Mononuclear cell (primary cell): ENCODE measurements around the gene GCK. TPM values are rescaled to one million over a fixed set of nuclear protein-coding genes. Genes with fewer than 3 reads are reported as not detected.
"Not testable (repeated sequence)": the region's sequence is repeated elsewhere in the genome, so short reads cannot be mapped to it uniquely, and the experiment has no call there.

Source experiments
- H3K27me3 ChIP-seq: 2 replicates; pipeline ENCODE4 v1.6.0; 2011; ENCODE audit warnings: low read length, control low read depth; ENCODE audit not compliant: insufficient read depth
- H3K4me1 ChIP-seq: 2 replicates; pipeline ENCODE4 v1.5.1; 2011; ENCODE audit warnings: mild to moderate bottlenecking, low read length, control low read depth; ENCODE audit not compliant: insufficient read depth
- H3K4me3 ChIP-seq: 2 replicates; pipeline ENCODE4 v1.5.1; 2011; ENCODE audit warnings: mild to moderate bottlenecking, low read length, moderate library complexity
- H3K9me3 ChIP-seq: 2 replicates; pipeline ENCODE4 v1.5.1; 2011; ENCODE audit warnings: low read depth, mild to moderate bottlenecking, control low read depth, low read length
- total RNA-seq: library from RNA; depleted of rRNA; stranded (reverse); fragments of >200 nt; gene quantifications from one replicate; pipeline ENCODE4 v1.2.3, GENCODE V29; 2012

Gene GCK
- total RNA-seq, 1 donor = 0.21 TPM

DNA sequence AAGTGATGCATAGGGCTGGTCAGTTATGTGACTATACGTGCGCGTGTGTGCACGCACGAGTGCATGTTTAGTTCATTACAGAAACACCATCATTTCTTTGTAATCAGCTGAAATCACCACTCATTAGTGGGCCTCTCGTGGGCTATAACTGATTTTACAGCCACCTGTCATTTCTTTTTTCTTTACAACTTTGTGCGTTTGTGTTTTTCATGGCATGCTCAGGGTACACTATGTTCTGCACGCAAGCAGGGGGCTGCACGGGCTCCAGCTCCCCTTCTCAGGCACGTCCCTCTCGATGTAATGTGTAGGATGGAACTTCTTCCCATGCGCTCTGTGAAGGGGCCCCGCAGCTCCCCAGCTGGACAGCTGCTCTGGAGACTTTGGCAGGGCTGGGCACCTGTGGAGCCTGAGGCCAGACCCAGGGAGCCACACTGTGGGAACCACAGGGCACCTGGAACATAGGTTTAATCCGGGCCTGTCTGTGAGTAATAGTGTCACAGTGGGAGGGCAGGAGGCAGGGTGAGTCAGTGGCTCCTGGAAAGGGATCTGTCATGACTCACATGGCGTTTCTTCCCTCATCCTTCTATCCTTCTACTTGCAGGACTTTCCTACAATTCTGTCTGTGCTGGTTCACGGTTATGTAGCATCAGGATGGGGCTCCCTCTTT, 4.9 kb downstream of the GCK start:
- H3K4me1 ChIP-seq = no peaks in the 10 kb centered on the region
- H3K9me3 ChIP-seq = no peaks in the 10 kb centered on the region

DNA sequence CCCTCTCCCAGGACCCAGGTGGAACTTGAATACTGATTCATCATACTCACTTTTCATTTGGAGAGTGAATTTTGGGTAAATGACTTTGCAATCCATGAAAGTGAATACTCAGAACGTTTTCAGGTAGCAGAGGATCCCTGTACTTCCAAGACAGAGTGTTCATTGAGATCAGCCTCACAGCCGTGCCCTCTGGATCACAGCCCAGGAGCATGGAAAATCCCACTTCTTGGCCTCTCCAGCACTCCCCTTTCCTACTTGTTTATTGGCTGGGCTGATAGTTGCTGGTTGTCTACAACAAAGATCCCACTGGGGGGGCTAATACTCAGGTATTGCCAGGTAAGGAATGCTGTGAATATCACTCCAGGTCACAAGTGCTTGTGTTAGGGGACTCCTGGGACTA, 5.9 kb downstream of the GCK start:
- Histone ChIP-seq H3K9me3 (no peaks in the 10 kb centered on the region), H3K27me3 (no peaks in the 10 kb centered on the region), H3K4me1 (no peaks in the 10 kb centered on the region), H3K4me3 (no peak overlapping the region)

More for the DNA sequence above, 4.9 kb downstream of the GCK start:
- Histone ChIP-seq H3K4me3 (no peak overlapping the region), H3K27me3 (no peaks in the 10 kb centered on the region)

GRCh38 chr7:44182827-44183226, 6.4 kb downstream of the GCK start:
- Histone ChIP-seq H3K4me1 (no peaks in the 10 kb centered on the region), H3K9me3 (no peaks in the 10 kb centered on the region), H3K27me3 (no peaks in the 10 kb centered on the region), H3K4me3 (no peak overlapping the region)

DNA sequence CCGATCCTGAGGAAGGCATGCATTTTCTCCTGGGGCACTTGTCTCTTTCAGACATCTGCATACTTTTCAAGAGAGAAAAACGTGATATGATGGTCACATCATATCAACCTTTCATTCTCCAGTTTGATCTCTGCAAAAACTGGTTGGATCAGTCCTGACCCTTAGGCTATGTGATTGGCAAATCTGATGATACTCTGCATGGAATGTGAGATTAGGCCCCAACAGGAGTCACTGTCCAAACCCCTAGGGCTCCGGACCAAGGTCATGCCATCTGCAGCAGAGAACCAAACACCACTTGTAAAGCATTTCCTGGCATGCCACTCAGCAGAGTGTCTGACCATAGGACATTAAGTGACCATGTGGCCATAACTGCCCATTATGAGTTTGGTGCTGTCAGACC, 8.6 kb downstream of the GCK start:
- H3K4me1 ChIP-seq = no peaks in the 10 kb centered on the region
- H3K9me3 ChIP-seq = no peaks in the 10 kb centered on the region
- no peak overlapping the region for H3K4me3 ChIP-seq
- no peaks in the 10 kb centered on the region for H3K27me3 ChIP-seq

DNA sequence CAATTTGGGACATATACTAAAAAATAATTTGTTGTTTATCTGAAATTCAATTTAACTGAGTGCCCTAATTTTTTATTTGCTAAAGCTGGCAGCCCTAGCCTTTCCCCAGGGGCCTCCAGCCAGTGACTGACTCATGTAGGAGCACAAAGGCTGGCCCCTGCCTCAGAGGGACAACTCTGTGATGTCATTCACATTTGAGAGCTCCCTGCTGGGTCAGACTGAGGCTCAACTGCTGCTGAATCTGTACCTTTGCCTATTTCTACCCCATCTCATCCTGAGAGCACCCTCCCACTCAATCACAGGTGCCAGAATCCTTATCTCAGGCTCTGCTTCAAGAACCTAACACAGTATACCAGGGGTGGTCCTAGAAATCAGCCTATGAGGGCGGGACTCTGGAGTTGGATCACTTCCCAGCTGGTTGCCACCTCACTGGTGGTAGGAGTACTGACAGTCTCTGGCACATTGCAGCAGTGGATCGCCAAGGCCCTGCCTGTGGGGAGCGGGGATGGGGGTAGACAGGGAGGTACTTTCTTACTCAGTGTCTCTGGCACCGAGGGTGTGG, 11.6 kb downstream of the GCK start:
- no peaks in the 10 kb centered on the region for H3K4me1 ChIP-seq
- no peaks in the 10 kb centered on the region for H3K27me3 ChIP-seq

DNA sequence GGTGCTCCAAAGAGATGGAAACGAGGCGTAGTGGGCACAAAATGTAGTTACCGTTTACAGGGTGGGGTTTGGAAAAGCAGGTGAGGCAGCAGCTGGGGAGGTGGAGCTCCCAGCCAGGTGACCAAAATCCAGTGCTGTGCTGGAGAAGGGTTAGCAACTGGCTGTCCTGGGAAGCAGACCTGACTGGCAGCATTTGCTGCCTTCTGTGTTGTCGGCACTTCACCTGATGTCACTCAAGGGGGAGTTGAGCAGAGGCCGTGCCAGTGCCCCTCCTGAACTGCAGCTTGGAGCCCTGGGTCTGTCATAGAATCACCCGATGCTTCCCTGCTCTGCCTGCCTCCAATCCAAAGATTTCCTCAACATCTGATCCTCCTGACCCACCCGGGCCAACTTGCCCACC, 12.8 kb downstream of the GCK start:
- Histone ChIP-seq H3K4me3 (no peak overlapping the region), H3K27me3 (no peaks in the 10 kb centered on the region), H3K4me1 (no peaks in the 10 kb centered on the region), H3K9me3 (no peaks in the 10 kb centered on the region)

More for the DNA sequence above, 11.6 kb downstream of the GCK start:
- Histone ChIP-seq H3K4me3 (no peak overlapping the region), H3K9me3 (no peaks in the 10 kb centered on the region)

GRCh38 chr7:44175730-44176129, 13.5 kb downstream of the GCK start:
- H3K4me1 ChIP-seq = no peaks in the 10 kb centered on the region

GRCh38 chr7:44174694-44174948, 14.6 kb downstream of the GCK start:
- not testable (repeated sequence) for H3K4me1 ChIP-seq, H3K27me3 ChIP-seq, H3K9me3 ChIP-seq, H3K4me3 ChIP-seq

More at GRCh38 chr7:44175730-44176129, 13.5 kb downstream of the GCK start:
- Histone ChIP-seq H3K9me3 (no peaks in the 10 kb centered on the region), H3K27me3 (no peaks in the 10 kb centered on the region), H3K4me3 (no peak overlapping the region)

- no peaks in the 10 kb centered on the region for H3K4me1 ChIP-seq
- no peaks in the 10 kb centered on the region for H3K9me3 ChIP-seq
Measured at GRCh38 chr7:44173911-44174693, 15.1 kb downstream of the GCK start.

DNA sequence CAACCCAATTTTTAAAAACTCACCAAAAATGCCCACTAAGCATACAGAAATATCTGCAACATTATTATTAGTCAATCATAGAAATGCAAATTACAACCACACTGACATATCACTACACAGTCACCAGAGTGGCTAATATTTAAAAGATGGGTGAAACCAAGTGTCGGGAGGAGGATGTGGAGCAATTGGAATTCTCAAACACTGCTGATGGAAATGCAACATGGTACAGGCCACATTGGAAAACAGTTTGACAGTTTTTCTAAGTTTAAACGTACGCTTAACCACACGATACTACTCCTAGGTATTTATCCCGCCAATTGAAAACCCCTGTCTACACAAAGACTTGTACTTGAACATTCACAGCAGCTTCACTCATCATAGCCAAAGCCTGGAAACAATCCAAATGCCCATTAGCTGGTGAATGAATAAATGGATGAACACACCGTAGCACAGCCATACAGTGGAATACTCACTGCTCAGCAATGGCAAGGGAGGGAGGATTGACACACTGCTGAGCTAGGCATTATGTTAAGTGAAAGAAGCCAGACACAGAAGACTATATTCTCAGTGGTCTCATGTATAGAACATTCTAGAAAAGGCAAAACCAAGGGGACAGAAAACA, 16.3 kb downstream of the GCK start:
- H3K4me3 ChIP-seq = no peak overlapping the region
- no peaks in the 10 kb centered on the region for H3K27me3 ChIP-seq
- H3K9me3 ChIP-seq = no peaks in the 10 kb centered on the region
- no peaks in the 10 kb centered on the region for H3K4me1 ChIP-seq

More at GRCh38 chr7:44173911-44174693, 15.1 kb downstream of the GCK start:
- Histone ChIP-seq H3K4me3 (no peak overlapping the region), H3K27me3 (no peaks in the 10 kb centered on the region)

DNA sequence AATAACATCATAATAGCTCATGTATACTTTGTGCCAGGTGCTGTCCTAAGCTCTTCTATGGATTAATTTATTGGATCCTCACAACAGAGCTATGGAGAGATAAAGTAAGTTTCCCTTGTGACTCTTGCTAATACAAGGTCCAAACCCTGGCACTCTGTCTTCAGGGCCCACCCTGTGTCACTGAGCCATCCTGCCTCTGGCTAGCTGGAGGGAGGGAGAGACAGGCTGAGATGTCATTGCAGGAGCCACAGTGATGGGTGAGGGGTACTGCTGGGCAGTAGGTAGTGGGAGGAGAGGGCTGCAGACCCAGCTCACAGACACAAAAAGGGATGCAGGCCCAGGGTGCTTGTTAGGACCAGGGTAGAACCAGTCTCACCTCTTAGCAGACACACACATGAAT, 16.9 kb downstream of the GCK start:
- no peaks in the 10 kb centered on the region for H3K9me3 ChIP-seq
- no peak overlapping the region for H3K4me3 ChIP-seq
- no peaks in the 10 kb centered on the region for H3K4me1 ChIP-seq
- no peaks in the 10 kb centered on the region for H3K27me3 ChIP-seq

GRCh38 chr7:44171901-44172300, 17.3 kb downstream of the GCK start:
- not testable (repeated sequence) for H3K4me3 ChIP-seq, H3K27me3 ChIP-seq, H3K9me3 ChIP-seq, H3K4me1 ChIP-seq

- no peaks in the 10 kb centered on the region for H3K4me1 ChIP-seq
- H3K4me3 ChIP-seq = no peak overlapping the region
- H3K27me3 ChIP-seq = no peaks in the 10 kb centered on the region
- no peaks in the 10 kb centered on the region for H3K9me3 ChIP-seq
Measured at GRCh38 chr7:44167920-44168319, 21.3 kb downstream of the GCK start.

DNA sequence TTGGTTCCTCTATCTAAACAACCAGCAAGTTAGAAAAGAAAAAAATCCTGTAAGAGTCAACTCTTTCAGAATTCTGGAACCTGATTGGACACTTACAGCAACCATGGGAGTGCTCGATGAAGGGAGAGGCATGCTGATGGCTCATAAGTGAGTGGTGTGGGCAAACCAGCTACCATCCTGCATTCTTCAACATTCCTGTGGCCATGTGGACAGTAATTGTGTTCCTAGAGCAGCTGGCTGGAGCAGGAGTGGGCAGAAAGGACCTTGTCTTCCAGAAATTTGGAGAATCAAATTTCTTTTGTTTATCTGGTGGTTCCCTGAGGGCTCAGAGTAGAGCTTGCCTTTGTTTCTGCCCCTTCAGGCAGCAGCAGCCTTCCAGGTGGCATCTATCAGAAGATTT, 25.6 kb downstream of the GCK start:
- no peaks in the 10 kb centered on the region for H3K9me3 ChIP-seq
- H3K4me3 ChIP-seq = no peak overlapping the region
- no peaks in the 10 kb centered on the region for H3K27me3 ChIP-seq
- H3K4me1 ChIP-seq = no peaks in the 10 kb centered on the region

- Histone ChIP-seq H3K27me3 (no peaks in the 10 kb centered on the region), H3K4me1 (no peaks in the 10 kb centered on the region), H3K4me3 (no peak overlapping the region), H3K9me3 (no peaks in the 10 kb centered on the region)
Measured at GRCh38 chr7:44162785-44163395, 26.3 kb downstream of the GCK start.
